WERI-Rb-1 (cell line): ENCODE results near the gene AACS.

Experiments
- DNase-seq: peaks from one replicate; pipeline ENCODE4 v3.0.0-alpha.2; 2020
- H3K27ac ChIP-seq: fragments of 250-450 bp; sonication (Bioruptor Pico); 2 replicates; pipeline ENCODE4 v1.5.1; 2020; ENCODE audit warnings: mild to moderate bottlenecking, moderate library complexity
- H3K27me3 ChIP-seq: fragments of 250-450 bp; sonication (Bioruptor Pico); 2 replicates; pipeline ENCODE4 v1.5.1; 2021; ENCODE audit warnings: mild to moderate bottlenecking, low read depth, moderate library complexity; ENCODE audit not compliant: insufficient read depth, severe bottlenecking
- H3K36me3 ChIP-seq: fragments of 250-450 bp; sonication (Bioruptor Pico); 2 replicates; pipeline ENCODE4 v1.5.1; 2020; ENCODE audit warnings: mild to moderate bottlenecking, moderate library complexity
- H3K4me3 ChIP-seq: 2 replicates; pipeline ENCODE4 v1.5.1; 2011; ENCODE audit warnings: low read depth, mild to moderate bottlenecking, control low read depth, low read length
- H3K9me3 ChIP-seq: fragments of 250-450 bp; sonication (Bioruptor Pico); 2 replicates; pipeline ENCODE4 v1.5.1; 2021; ENCODE audit warnings: mild to moderate bottlenecking, moderate library complexity; ENCODE audit not compliant: severe bottlenecking
- CTCF ChIP-seq: IDR thresholded peaks from 2 replicates; pipeline ENCODE4 v1.5.1; 2011; ENCODE audit warnings: low read depth, mild to moderate bottlenecking, control low read depth, inconsistent platforms, low read length

Gene AACS

GRCh38 chr12:125124320-125124966 is 59.2 kb downstream of the AACS start:
- Histone ChIP-seq H3K4me3 (no peak overlapping the region), H3K27me3 (no peaks in the 10 kb centered on the region), H3K36me3 (peaks cover 19% of the 10 kb centered on the region), H3K27ac (no peak overlapping the region), H3K9me3 (no peaks in the 10 kb centered on the region)
- DNase-seq, result no peak
- TF ChIP-seq CTCF, result no peak

GRCh38 chr12:125125271-125125670 is 60.0 kb downstream of the AACS start:
- H3K36me3 ChIP-seq, result peaks cover 18% of the 10 kb centered on the region
- DNase-seq, result no peak
- no peaks in the 10 kb centered on the region for H3K27me3 ChIP-seq
- no peak overlapping the region for H3K27ac ChIP-seq
- H3K4me3 ChIP-seq, result no peak overlapping the region
- no peaks in the 10 kb centered on the region for H3K9me3 ChIP-seq
- no peak for TF ChIP-seq CTCF

- Histone ChIP-seq H3K9me3 (no peaks in the 10 kb centered on the region), H3K4me3 (no peak overlapping the region), H3K27ac (no peak overlapping the region), H3K36me3 (peaks cover 20% of the 10 kb centered on the region), H3K27me3 (no peaks in the 10 kb centered on the region)
- no peak for TF ChIP-seq CTCF
- no peak for DNase-seq
Measured at GRCh38 chr12:125128439-125129178, 63.4 kb downstream of the AACS start.

- peaks cover 18% of the 10 kb centered on the region for H3K36me3 ChIP-seq
- H3K4me3 ChIP-seq, result no peak overlapping the region
- no peak overlapping the region for H3K27ac ChIP-seq
- no peaks in the 10 kb centered on the region for H3K9me3 ChIP-seq
- no peaks in the 10 kb centered on the region for H3K27me3 ChIP-seq
- no peak for TF ChIP-seq CTCF
- DNase-seq, result no peak
Measured at GRCh38 chr12:125129179-125129571, 63.9 kb downstream of the AACS start.

- no peaks in the 10 kb centered on the region for H3K9me3 ChIP-seq
- no peak overlapping the region for H3K27ac ChIP-seq
- H3K27me3 ChIP-seq, result no peaks in the 10 kb centered on the region
- no peak for TF ChIP-seq CTCF
- DNase-seq, result no peak
- no peak overlapping the region for H3K4me3 ChIP-seq
- peaks cover 20% of the 10 kb centered on the region for H3K36me3 ChIP-seq
Measured at GRCh38 chr12:125129591-125130255, 64.5 kb downstream of the AACS start.
